Measurements from ENCODE around the gene ATP5IF1. TPM values are rescaled to one million over a fixed set of nuclear protein-coding genes. Genes with fewer than 3 reads are reported as not detected.

ATP5IF1 gene
- total and polyA plus RNA-seq, 2 of the 13 experiments (the other 11 are each of a cell fraction or from before 2014, with no cell fraction given) = 97.7 to 131 TPM

GRCh38 chr1:28259252-28259933 lies 23.5 kb downstream of the ATP5IF1 start, which contains the start of gene SESN2:
TSS of gene SESN2 (plus strand) at chr1:28259518. CDS start at chr1:28259848, 330 bp downstream.
- WGBS (ENCODE audit: low lambda C conversion rate) = 0% methylated on average over 1 of the region's 76 CpGs
- Histone ChIP-seq H3K9ac (ENCODE audit: insufficient read depth, low read depth, low read length) (peak within 1 kb of the TSS; percentile 92), H3K4me2 (ENCODE audit: low read depth, low read length) (peak within 1 kb of the TSS; percentile 97), H3K27ac (ENCODE audit: extremely low read length, insufficient read depth, low read length) (peak within 1 kb of the TSS; percentile 70), H2AFZ (ENCODE audit: low read length) (peak within 1 kb of the TSS; percentile 73), H3K79me2 (ENCODE audit: insufficient read depth, low read length) (peaks cover 45% of the 10 kb centered on the region), H3K36me3 (replicated peaks in 1 of 2; ENCODE audit: control insufficient read depth in 1 of 2, insufficient read depth in 2 of 2, low read length in 2 of 2) (peaks cover 0 to 2% of the 10 kb centered on the region in 2 experiments; a peak in 1 of 5 replicates), H3K4me3 (replicated peaks in 1 of 3; ENCODE audit: insufficient read depth in 1 of 3, low read depth in 2 of 3, low read length in 3 of 3) (peak within 1 kb of the TSS; percentile 98 to 99 (median 99)), H3K27me3 (ENCODE audit: control insufficient read depth in 1 of 2, insufficient read depth in 2 of 2, low read length in 2 of 2) (peaks cover 0 to 1% of the 10 kb centered on the region in 2 experiments; a peak in 1 of 5 replicates), H3K9me3 (ENCODE audit: low read length) (no peaks in the 10 kb centered on the region), H4K20me1 (ENCODE audit: insufficient read depth, low read length) (peaks cover 32% of the 10 kb centered on the region), H3K4me1 (ENCODE audit: insufficient read depth, low read length) (peaks cover 57% of the 10 kb centered on the region)
- peak; percentile 95 for DNase-seq (ENCODE audit: low spot score)
- intact Hi-C loops (cut with micrococcal nuclease; ENCODE audit: unreplicated experiment) = no loop called here
- in situ Hi-C loops (cut with HindIII; ENCODE audit: extremely low pct_ligation_motif_present, low pct_unique_long_range_greater_than_20kb) = no loop called here
- CTCF ChIA-PET (ENCODE audit: low intra/inter-chr PET ratio, low total read pairs) = no interaction called here
- peak; percentile 92 for ATAC-seq
- peak; percentile 78 for FAIRE-seq
- POLR2A ChIA-PET = interaction anchor here (1.0 to 2.8 kb wide), 9 partner anchors 8 to 110 kb away, joined by 3 to 16 read pairs (median 4); partner anchors contain the start of genes MED18 and PHACTR4
- TSS peak; percentile 71 for BruUV-seq (replicated peaks)
- TF ChIP-seq ZNF230 (CRISPR knock-in tag; IDR thresholded peaks at IDR 0.05) (0 out of 2 replicates have a peak, but pooled peaks have one; percentile 47), ZFYVE20 (CRISPR knock-in tag; IDR thresholded peaks at IDR 0.05; ENCODE audit: borderline replicate concordance, low read depth) (no peak), ZNF30 (CRISPR knock-in tag; IDR thresholded peaks at IDR 0.05) (no peak), ZFP37 (CRISPR knock-in tag; IDR thresholded peaks at IDR 0.05; ENCODE audit: borderline replicate concordance) (no peak), MXI1 (IDR thresholded peaks at IDR 0.05; ENCODE audit: borderline replicate concordance, low read depth, low read length) (peak; percentile 78), GTF3A (CRISPR knock-in tag; conservative IDR thresholded peaks at IDR 0.05) (no peak), TSC22D2 (CRISPR knock-in tag; IDR thresholded peaks at IDR 0.05; ENCODE audit: borderline replicate concordance) (no peak), ZNF484 (CRISPR knock-in tag; IDR thresholded peaks at IDR 0.05; ENCODE audit: borderline replicate concordance, low read depth) (no peak), SYNCRIP (IDR thresholded peaks at IDR 0.05; ENCODE audit: insufficient read depth, low read depth, low read length) (no peak), ZUFSP (CRISPR knock-in tag; IDR thresholded peaks at IDR 0.05; ENCODE audit: borderline replicate concordance) (no peak), ZNF816 (CRISPR knock-in tag; IDR thresholded peaks at IDR 0.05; ENCODE audit: borderline replicate concordance) (no peak), TRIM22 (IDR thresholded peaks at IDR 0.05) (no peak), SNRNP70 (IDR thresholded peaks at IDR 0.05; ENCODE audit: low read depth, low read length) (no peak), ZSCAN12 (CRISPR knock-in tag; IDR thresholded peaks at IDR 0.05) (no peak), SIX1 (CRISPR knock-in tag; IDR thresholded peaks at IDR 0.05; ENCODE audit: borderline replicate concordance) (no peak), ZFP36L2 (CRISPR knock-in tag; IDR thresholded peaks at IDR 0.05) (no peak), ZMAT3 (CRISPR knock-in tag; conservative IDR thresholded peaks at IDR 0.05) (peak; percentile 66; the same call in 1 of the 2 replicates), ZNF761 (CRISPR knock-in tag; conservative IDR thresholded peaks at IDR 0.05) (no peak), KDM3A (CRISPR knock-in tag; IDR thresholded peaks at IDR 0.05; ENCODE audit: low read depth) (0 out of 2 replicates have a peak, but pooled peaks have one; percentile 57), DNMT3B (CRISPR knock-in tag; conservative IDR thresholded peaks at IDR 0.05) (peak; percentile 68; the same call in 1 of the 2 replicates), ZMAT5 (CRISPR knock-in tag; IDR thresholded peaks at IDR 0.05; ENCODE audit: borderline replicate concordance, low read depth) (no peak), ZNF337 (CRISPR knock-in tag; IDR thresholded peaks at IDR 0.05; ENCODE audit: borderline replicate concordance, low read depth) (no peak)

All from HepG2 (cell line).